K562 (cell line): Measurements from ENCODE around the gene HTR1D. TPM values are rescaled to one million over a fixed set of nuclear protein-coding genes. Genes with fewer than 3 reads are reported as not detected.

Experiments used
- AFF1 ChIP-seq, 2 experiments: fragments of 450-650 bp; IDR thresholded peaks; 2 replicates each; pipeline ENCODE4 v1.6.1; 2018; ENCODE audit warnings: mild to moderate bottlenecking in 2 of 2, low read depth in 1 of 2; ENCODE audit not compliant: partially characterized antibody in 2 of 2
- ATF6 ChIP-seq: sonication (generic); formaldehyde crosslinking; IDR thresholded peaks from 2 replicates; pipeline ENCODE4 v1.4.0; 2020; ENCODE audit warnings: mild to moderate bottlenecking, missing genetic modification reagents
- BCL6 ChIP-seq: fragments of 250-450 bp; sonication (Bioruptor Pico); IDR thresholded peaks from 2 replicates; pipeline ENCODE4 v1.4.0; 2020
- E4F1 ChIP-seq: fragments of 250-450 bp; sonication (Bioruptor Pico); IDR thresholded peaks from 2 replicates; pipeline ENCODE4 v1.5.0; 2021; ENCODE audit warnings: mild to moderate bottlenecking, borderline replicate concordance
- FOXM1 ChIP-seq, 2 experiments: fragments of 450-650 bp in 1 of 2; sonication (generic) in 1 of 2; formaldehyde crosslinking in 1 of 2; IDR thresholded peaks; 2 replicates each; pipeline versions ENCODE4 v1.6.1 to v1.9.0; 2017 to 2022; ENCODE audit warnings: low read depth in 2 of 2, mild to moderate bottlenecking in 2 of 2, missing genetic modification reagents in 1 of 2, moderate library complexity in 1 of 2
- PBX2 ChIP-seq, 2 experiments: IDR thresholded peaks in 1 of 2; conservative IDR thresholded peaks in 1 of 2; 2 replicates each; pipeline ENCODE4 v1.6.1; 2016; ENCODE audit warnings: low read depth in 2 of 2, mild to moderate bottlenecking in 1 of 2, missing compliant biosample characterization in 1 of 2, missing genetic modification characterization in 1 of 2, moderate library complexity in 1 of 2
- RBM17 ChIP-seq: fragments of 200-400 bp; formaldehyde crosslinking; IDR thresholded peaks from 2 replicates; pipeline ENCODE4 v1.6.1; 2017; ENCODE audit warnings: low read depth, mild to moderate bottlenecking, low read length, borderline replicate concordance
- RFX1 ChIP-seq: fragments of 450-650 bp; IDR thresholded peaks from 2 replicates; pipeline ENCODE4 v1.6.1; 2016; ENCODE audit warnings: mild to moderate bottlenecking, moderate library complexity
- RFX7 ChIP-seq: fragments of 250-450 bp; sonication (Bioruptor Pico); IDR thresholded peaks from 2 replicates; pipeline ENCODE4 v1.5.1; 2021; ENCODE audit warnings: mild to moderate bottlenecking
- SOX6 ChIP-seq: fragments of 450-650 bp; IDR thresholded peaks from 2 replicates; pipeline ENCODE4 v1.6.1; 2014; ENCODE audit warnings: mild to moderate bottlenecking
- USF1 ChIP-seq: sonication (generic); formaldehyde crosslinking; IDR thresholded peaks from 2 replicates; pipeline ENCODE4 v1.9.0; 2022; ENCODE audit warnings: mild to moderate bottlenecking, missing genetic modification reagents
- ZFP36 ChIP-seq: fragments of 150-350 bp; IDR thresholded peaks from 2 replicates; pipeline ENCODE4 v1.6.1; 2018; ENCODE audit warnings: low read length, low read depth; ENCODE audit not compliant: partially characterized antibody
- ZNF830 ChIP-seq: fragments of 250-450 bp; sonication (Bioruptor Pico); IDR thresholded peaks from 2 replicates; pipeline ENCODE4 v1.5.0; 2021; ENCODE audit warnings: mild to moderate bottlenecking
- ZSCAN29 ChIP-seq: fragments of 450-650 bp; IDR thresholded peaks from 2 replicates; pipeline ENCODE4 v1.6.1; 2017
- polyA plus RNA-seq, 8 experiments: library from polyadenylated mRNA; depleted of rRNA in 4 of 8; stranded (reverse) in 5 of 8; unstranded in 3 of 8; fragments of >200 nt; fragmentation: Nextera tagmentation in 2 of 8; fragmentation: Illumina TruSeq in 1 of 8; extraction: Ambion mirVana in 2 of 8; extraction: Trizol in 1 of 8; gene quantifications; 2 replicates each; pipeline versions ENCODE4 v1.2.1 to v1.2.3, GENCODE V29; 2011 to 2014; ENCODE audit warnings: inconsistent platforms in 1 of 8, missing spikeins in 1 of 8
- total RNA-seq, 7 experiments: library from RNA; depleted of rRNA in 6 of 7; stranded (reverse); fragments of >200 nt in 6 of 7; fragmentation: Illumina TruSeq in 2 of 7; extraction: Trizol in 2 of 7; gene quantifications; 2 replicates each; pipeline versions ENCODE4 v1.2.1 to v1.2.3, GENCODE V29; 2011 to 2021; ENCODE audit warnings: low replicate concordance in 1 of 7

HTR1D gene
- total and polyA plus RNA-seq, 9 of the 15 experiments (the other 6 are each of a cell fraction or from before 2014, with no cell fraction given), result 0.03 to 0.09 (median 0.04) TPM; not detected in 4

GRCh38 chr1:23167353-23168078 lies 49.8 kb downstream of the HTR1D start (continued):
- no peak for TF ChIP-seq PBX2 (CRISPR knock-in tag; IDR thresholded peaks at IDR 0.05; ENCODE audit: low read depth)
- no peak for TF ChIP-seq PBX2 (tag; conservative IDR thresholded peaks at IDR 0.05; ENCODE audit: low read depth)
- TF ChIP-seq RFX7 (CRISPR knock-in tag), result no peak
- TF ChIP-seq ZNF830 (CRISPR knock-in tag), result no peak
- peak; percentile 20; the same call in 1 of the 2 replicates for TF ChIP-seq USF1 (CRISPR knock-in tag)
- no peak for TF ChIP-seq RBM17
- TF ChIP-seq ATF6 (CRISPR knock-in tag), result 0 out of 2 replicates have a peak, but pooled peaks have one; percentile 41
- TF ChIP-seq SOX6, result no peak
- no peak for TF ChIP-seq BCL6 (CRISPR knock-in tag)
- TF ChIP-seq AFF1 (IDR thresholded peaks at IDR 0.05; ENCODE audit: low read depth in 1 of 2, partially characterized antibody in 2 of 2), result peak in 1 of 2 experiments; percentile 43
- no peak for TF ChIP-seq ZFP36
- TF ChIP-seq ZSCAN29, result no peak
- TF ChIP-seq FOXM1 (IDR thresholded peaks at IDR 0.05; ENCODE audit: low read depth), result no peak
- no peak for TF ChIP-seq FOXM1 (CRISPR knock-in tag; IDR thresholded peaks at IDR 0.05; ENCODE audit: low read depth)
- TF ChIP-seq E4F1 (CRISPR knock-in tag), result no peak
- no peak for TF ChIP-seq RFX1
